GM06990 (cell line): ENCODE measurements around the gene N4BP2L2.

Experiments used
- DNase-seq: peaks from one replicate; pipeline ENCODE4 v3.0.0-alpha.2; 2011; ENCODE audit not compliant: insufficient read length; ENCODE audit errors: extremely low read depth
- H3K27me3 ChIP-seq: replicated peaks from 2 replicates; pipeline ENCODE4 v1.6.0; 2011; ENCODE audit warnings: low read length; ENCODE audit not compliant: control insufficient read depth, insufficient read depth
- H3K36me3 ChIP-seq: 2 replicates; pipeline ENCODE4 v1.5.1; 2011; ENCODE audit warnings: low read length; ENCODE audit not compliant: control insufficient read depth, insufficient read depth
- H3K4me3 ChIP-seq: replicated peaks from 2 replicates; pipeline ENCODE4 v1.5.1; 2011; ENCODE audit warnings: low read depth, mild to moderate bottlenecking, control low read depth, low read length
- CTCF ChIP-seq: IDR thresholded peaks from 2 replicates; pipeline ENCODE4 v1.5.1; 2011; ENCODE audit warnings: low read length, control low read depth, mild to moderate bottlenecking, inconsistent platforms; ENCODE audit not compliant: insufficient read depth, poor library complexity, severe bottlenecking

Gene N4BP2L2

GRCh38 chr13:32409001-32409313 is 129.6 kb downstream of the N4BP2L2 start:
- no peak for TF ChIP-seq CTCF
- Histone ChIP-seq H3K36me3 (peaks cover 2% of the 10 kb centered on the region; the same call in 1 of the 2 replicates), H3K4me3 (no peak overlapping the region), H3K27me3 (no peaks in the 10 kb centered on the region)
- no peak for DNase-seq

GRCh38 chr13:32408296-32409000 is 130.1 kb downstream of the N4BP2L2 start:
- no peak for DNase-seq
- Histone ChIP-seq H3K27me3 (no peaks in the 10 kb centered on the region), H3K4me3 (no peak overlapping the region), H3K36me3 (peaks cover 2% of the 10 kb centered on the region; the same call in 1 of the 2 replicates)
- no peak for TF ChIP-seq CTCF

- Histone ChIP-seq H3K4me3 (peak overlapping the region; percentile 31; the same call in 1 of the 2 replicates), H3K36me3 (peaks cover 2% of the 10 kb centered on the region; the same call in 1 of the 2 replicates), H3K27me3 (no peaks in the 10 kb centered on the region)
- DNase-seq = no peak
- TF ChIP-seq CTCF = no peak
Measured at GRCh38 chr13:32407854-32408253, 130.7 kb downstream of the N4BP2L2 start.

- no peak for DNase-seq
- no peak for TF ChIP-seq CTCF
Measured at GRCh38 chr13:32403108-32403507, 135.5 kb downstream of the N4BP2L2 start.

GRCh38 chr13:32391101-32391619 is 147.4 kb downstream of the N4BP2L2 start:
- DNase-seq = no peak
- Histone ChIP-seq H3K4me3 (no peak overlapping the region), H3K27me3 (no peaks in the 10 kb centered on the region), H3K36me3 (no peaks in the 10 kb centered on the region)
- TF ChIP-seq CTCF = no peak

More at GRCh38 chr13:32403108-32403507, 135.5 kb downstream of the N4BP2L2 start:
- H3K36me3 ChIP-seq = 0 out of 2 replicates have a peak, but pooled peaks cover 2% of the 10 kb centered on the region
- H3K27me3 ChIP-seq = no peaks in the 10 kb centered on the region
- H3K4me3 ChIP-seq = no peak overlapping the region

GRCh38 chr13:32390484-32390883 is 148.1 kb downstream of the N4BP2L2 start:
- H3K4me3 ChIP-seq = no peak overlapping the region
- TF ChIP-seq CTCF = no peak
- no peak for DNase-seq
- no peaks in the 10 kb centered on the region for H3K36me3 ChIP-seq
- H3K27me3 ChIP-seq = no peaks in the 10 kb centered on the region
